GM19351 (cell line): ENCODE data around the gene ORC6.

Source experiments
- ATAC-seq: cut with Tn5 transposase; IDR thresholded peaks from one replicate; pipeline ENCODE4 v1.9.1; 2021; ENCODE audit warnings: mild to moderate bottlenecking, moderate library complexity; ENCODE audit not compliant: unreplicated experiment

ORC6 gene

GRCh38 chr16:46730801-46731690, 41.6 kb downstream of the ORC6 start:
- ATAC-seq = no peak

GRCh38 chr16:46731691-46732555, 42.5 kb downstream of the ORC6 start:
- no peak for ATAC-seq

GRCh38 chr16:46732561-46732960, 43.1 kb downstream of the ORC6 start:
- ATAC-seq = no peak

DNA sequence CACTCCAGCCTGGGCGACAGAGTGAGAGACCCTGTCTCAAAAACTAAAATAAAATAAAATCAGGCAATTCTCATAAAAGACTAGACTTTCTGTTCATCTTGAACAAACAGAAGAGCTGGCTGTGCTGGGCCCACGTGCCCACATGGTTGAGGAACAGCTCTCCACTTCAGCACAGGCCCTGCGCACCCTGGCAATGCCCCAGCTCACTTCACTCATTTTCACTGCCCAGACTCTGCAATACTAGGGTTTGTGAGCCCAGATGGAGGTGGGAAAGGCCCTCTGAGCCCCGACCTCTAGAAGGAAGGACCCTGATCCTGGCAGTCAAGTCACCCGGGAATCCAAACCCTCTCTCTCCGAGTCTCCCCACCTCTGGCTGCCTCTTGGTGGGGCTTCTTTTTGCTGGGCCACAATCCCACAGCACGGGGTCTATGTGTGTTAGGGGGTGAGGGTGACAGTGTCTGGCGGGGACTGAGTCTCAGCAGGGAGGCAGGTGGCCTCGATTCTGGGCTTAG, 43.9 kb downstream of the ORC6 start:
- no peak for ATAC-seq

DNA sequence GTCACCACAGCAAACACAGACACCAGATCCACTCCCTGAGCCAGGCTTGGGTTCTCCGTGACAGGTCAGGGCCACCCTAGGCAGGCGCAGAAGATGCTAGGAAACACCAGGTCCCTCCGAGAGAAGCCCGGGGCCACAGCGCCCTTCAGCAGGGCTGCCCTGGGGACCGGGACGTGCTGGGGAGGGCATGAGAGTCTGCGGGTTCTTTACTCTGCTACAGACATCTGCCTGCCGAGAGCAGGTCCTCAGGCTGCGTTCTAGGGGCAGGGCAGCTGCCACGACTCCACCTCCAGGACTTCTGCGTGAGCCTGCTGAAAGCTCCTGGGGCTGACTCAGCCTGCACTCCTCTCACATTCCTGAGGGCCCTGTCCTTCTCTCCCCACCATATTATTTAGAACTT, 47.2 kb downstream of the ORC6 start:
- no peak for ATAC-seq

DNA sequence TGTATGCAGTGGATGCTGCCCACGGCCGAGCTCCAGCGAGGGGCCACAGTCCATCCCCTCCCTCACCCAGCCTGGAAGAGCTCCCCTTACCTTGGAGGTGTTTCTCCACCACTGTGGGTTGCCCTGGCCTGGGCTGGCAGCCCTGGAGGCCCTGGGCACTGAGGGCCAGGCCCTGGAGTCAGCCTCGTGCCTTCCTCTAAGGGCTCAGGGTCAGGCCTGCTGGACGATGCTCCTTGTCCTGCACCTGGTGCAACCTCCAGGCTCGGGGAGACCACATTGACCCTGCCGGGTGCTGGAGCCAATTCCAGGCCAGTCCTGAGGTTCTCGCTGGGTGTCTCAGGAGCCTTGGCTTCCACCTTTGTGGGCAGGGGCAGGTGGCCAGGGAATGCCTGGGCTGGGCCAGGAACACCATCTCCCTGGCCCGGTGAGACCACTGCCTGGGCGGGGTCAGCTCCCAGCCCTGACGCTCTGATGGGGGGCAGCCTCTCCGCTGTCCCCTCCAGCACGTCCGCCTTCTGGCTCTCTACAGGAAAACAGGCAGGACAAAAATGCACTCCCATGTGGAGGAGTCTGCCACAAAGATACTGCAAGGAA, 48.3 kb downstream of the ORC6 start:
- ATAC-seq = no peak

DNA sequence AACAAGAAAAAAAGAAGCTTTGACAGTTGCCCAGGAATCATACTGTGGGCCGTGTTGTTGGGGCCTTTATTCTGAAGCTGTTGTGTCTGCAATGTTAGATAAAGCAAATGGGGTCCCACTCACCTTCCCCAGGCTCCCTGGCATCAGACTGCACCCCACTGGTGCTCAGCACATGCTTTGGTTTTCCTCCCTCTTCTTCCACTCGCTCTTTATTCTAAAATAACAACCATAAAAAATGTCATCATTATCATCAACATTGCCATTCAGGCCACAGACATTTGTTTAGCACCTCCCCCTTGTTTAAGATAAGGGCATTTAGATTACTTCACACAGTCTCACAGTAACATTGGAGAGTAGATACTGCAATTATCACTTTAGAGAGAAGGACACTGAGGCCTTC, 50.5 kb downstream of the ORC6 start:
- no peak for ATAC-seq

GRCh38 chr16:46743232-46743719, 53.8 kb downstream of the ORC6 start:
- peak; percentile 73 for ATAC-seq

DNA sequence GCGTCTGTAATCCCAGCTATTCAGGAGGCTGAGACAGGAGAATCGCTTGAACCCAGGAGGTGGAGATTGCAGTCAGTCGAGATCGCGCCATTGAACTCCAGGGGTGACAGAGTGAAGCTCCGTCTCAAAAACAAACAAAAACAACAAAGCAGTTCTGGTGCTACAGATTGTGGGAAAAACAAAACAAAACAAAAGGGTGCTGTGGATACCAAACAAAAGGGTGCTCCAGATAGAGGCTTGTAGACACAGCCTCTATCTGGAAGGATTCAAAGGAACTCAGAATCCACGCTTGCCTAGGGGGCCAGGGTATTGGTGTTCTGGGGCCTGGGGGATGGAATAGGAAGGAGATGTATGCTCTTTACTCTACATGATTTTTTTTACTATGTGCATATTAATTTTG, 56.2 kb downstream of the ORC6 start:
- no peak for ATAC-seq

- ATAC-seq = no peak
These were observed 57.6 kb downstream of the ORC6 start for GRCh38 chr16:46746821-46747776.
